RCC 7860 (cell line): ENCODE measurements around the gene NALF2.

Source experiments
- DNase-seq: peaks from one replicate; pipeline ENCODE4 v3.0.0-alpha.2; 2015; ENCODE audit warnings: low spot score
- FAIRE-seq: peaks from 2 replicates; lab custom pipeline; 2012; peaks lifted over from hg19 to GRCh38; lab: Jason Lieb, UNC

Gene NALF2

DNA sequence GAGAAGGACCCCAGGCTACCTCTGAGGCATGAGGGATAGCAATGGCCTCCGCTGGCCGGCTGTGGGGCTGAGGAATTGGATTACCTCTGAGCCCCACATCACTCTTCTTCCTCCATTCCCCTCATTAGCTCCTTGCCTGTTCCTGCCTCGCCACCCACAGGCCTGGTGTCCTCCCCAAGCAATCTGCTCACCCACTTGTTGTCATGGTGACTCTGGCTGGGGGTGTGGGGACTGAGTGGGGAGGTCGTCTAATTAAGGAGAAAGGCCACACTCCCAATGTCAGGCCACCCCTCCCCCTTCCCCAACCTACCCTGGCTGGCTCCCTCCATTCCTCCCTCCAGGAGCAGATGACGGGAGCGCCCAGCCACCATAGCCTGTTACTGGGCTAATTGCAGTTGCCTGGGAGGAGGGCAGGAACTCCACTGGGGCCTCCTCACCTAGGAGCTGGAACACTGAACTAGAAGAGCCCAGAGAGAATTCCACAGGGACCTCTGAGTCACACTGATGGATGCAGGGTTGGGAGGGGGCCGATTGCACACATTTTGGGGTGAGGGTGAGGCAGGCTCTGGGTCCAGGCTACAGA lies 20.7 kb downstream of the NALF2 start:
- FAIRE-seq (no peak), DNase-seq (no peak)

DNA sequence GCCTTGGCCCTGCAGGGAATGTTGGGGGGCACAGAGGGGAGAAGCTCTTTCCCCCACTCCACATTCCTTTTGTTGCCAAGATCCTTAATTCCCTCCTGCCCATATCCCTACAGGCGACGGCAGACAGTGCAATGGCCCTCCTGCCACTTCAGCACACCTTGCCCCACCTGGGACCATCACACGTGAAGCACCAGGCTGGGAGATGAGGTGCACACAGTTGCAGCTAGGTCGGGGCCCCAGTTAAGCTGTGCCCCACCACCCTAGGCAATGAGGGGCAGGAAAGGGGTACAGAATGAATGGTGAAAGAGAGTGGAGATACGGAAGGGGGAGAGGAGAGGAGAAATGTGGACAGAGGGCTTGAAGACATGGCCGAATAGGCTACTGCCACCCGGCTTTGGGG lies 26.2 kb downstream of the NALF2 start:
- FAIRE-seq (no peak), DNase-seq (no peak)

DNA sequence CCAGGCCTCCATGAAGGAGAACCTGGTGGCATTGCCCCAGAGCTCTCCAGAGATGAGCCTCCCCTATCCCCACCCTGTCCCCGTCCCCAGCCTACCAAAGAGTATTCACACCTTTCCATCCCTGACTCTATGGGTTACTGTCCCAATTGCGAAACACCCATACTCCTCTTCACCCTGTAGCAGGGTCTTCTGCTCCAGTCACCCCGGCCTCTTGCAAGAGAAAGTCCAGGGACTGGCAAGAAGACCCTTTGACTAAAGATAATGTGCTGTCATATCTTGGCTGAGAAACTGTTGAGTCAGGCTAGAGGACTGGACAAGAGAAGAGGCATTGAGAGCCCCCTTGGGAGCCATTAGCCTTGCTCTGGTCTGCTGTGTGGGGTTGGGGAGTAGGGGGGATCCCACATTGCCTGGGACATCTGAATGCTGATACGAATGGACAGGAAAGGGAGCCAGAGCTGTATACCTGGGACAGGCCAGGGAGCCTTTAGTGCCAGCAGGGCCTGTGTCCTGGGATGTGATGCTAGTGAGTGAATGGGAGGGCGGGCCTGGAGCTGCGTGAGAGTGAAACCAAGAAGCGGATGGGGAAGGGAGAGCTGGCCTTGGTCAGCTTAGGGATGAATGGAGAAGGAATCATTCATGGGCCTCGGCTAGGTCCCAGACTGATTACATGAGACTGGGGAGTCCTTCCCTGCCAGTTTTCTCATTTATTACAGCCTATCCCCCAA lies 27.1 kb downstream of the NALF2 start:
- FAIRE-seq = no peak
- no peak for DNase-seq

DNA sequence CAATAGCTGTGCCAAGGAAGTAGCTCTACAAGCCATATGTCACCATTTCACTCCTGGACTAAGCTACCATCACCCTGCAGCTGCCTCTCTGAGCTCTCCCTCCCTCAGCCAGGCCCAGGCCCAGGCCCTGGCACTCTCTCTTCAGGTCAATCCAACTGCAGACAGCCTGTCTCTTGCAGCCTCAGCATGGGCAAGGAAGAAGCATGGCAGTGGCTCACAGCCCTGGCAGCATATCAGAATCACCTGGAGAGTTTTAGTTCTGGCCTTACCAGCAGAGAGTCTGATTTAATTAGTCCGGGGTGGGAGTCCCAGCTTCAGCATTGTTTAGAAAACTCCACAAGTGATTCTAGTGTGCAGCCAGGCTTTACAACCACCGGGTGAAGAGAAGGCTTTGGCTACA lies 31.5 kb downstream of the NALF2 start:
- FAIRE-seq (no peak), DNase-seq (no peak)

DNA sequence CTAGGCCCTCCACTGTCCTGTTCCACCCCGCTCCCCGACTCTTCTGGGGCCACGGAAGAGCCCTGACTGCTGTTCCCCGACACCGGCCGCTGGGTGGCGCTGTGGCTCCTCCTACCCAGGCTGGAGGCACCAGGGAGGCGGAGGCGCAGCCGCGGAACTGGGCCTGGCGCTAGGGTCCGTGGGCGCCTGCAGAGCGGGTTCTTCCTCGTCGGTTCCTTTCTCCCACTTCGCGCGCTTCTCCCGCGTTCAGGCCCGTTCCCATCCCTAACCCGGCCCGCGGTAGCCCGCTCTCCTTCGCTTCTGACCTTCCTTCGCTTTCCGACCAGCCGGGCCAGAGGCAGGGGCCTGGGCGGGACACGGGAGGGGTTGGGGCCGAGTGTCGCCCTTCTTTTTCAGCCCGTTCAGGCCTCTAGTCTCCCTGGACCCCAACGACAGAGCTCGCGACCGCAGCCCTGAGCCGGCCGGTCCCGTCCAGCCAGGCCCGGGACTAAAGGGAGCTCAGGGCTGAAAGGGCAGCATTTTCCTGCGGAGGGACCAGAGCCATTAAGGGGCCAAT lies 34.3 kb downstream of the NALF2 start:
- DNase-seq (no peak), FAIRE-seq (no peak)

DNA sequence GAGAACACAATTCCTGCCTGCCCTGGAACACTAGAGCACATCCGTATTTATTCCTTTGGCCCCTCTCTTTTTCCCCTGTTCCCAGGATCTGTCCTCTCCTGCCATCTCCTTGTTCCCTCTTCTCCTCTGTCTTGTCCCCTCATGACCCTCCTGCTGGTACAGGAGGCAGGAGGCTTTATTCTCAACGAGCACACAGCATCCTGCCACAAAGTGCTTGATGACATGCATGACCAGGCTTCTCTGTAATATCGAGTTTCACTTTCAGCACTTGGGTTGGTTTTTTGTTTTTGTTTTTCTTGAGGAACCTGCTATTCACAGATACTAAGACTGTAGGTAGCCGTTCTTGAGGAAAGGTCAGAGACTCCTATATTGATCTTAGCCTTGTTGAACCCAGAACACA lies 35.3 kb downstream of the NALF2 start:
- FAIRE-seq (no peak), DNase-seq (no peak)

DNA sequence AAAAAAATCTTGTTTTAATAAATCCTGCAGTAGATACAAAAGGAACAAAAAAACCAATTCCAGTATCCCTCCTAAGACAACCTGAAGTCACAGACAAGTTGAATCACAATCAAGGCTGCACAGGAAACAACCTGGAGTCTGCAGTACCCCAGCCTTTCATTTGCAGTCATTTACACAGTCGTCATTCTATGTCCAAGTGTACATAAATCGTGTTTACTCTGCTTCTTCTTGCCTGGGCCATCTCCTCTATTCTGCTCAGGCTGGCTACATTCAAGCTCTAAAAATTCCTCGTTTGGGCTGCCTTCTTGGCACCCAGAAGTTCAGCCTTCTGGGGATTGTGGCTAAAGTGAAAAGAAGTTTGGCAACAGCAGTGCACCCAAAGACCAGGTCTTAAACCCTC lies 37.8 kb downstream of the NALF2 start:
- DNase-seq (no peak), FAIRE-seq (no peak)

DNA sequence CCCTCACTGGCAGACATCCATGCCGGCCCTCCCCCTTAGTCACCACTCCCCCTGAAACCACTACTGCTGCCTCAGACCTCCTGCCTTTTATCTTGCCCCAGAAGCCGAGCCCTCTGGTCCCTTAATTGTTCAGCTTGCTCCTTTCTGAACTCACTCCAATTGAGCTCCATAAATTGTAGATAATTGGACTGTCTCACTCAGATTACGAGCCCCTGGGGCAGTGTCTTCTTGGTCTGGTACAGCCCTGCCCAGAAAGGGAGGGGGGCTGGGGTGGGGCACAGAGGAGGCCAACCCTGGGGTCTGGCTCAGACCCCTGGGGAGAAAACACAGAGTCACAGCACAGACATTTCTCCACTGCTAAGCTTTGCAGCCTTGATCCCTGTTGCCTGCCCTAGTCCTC lies 39.4 kb downstream of the NALF2 start:
- DNase-seq = no peak
- no peak for FAIRE-seq

DNA sequence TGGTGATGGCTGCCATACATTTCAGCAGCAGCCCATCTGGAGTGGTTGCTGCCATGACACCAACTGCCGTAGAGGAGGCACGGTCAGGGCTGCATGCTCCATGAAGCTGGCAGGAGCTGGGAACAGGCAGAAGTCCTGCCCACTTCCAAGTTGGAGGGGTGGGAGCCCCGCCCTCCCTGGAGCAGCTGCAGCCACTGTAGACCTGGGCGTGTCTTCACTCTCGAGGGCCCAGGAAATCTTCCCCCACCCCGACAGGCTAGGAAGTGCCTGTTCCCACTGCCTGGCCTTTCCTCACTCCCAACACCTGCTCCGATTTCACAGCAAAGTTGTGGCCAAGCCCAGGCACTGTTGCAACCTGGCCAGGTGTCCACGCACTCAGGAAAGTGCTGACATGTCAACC lies 42.3 kb downstream of the NALF2 start:
- FAIRE-seq (no peak), DNase-seq (no peak)

DNA sequence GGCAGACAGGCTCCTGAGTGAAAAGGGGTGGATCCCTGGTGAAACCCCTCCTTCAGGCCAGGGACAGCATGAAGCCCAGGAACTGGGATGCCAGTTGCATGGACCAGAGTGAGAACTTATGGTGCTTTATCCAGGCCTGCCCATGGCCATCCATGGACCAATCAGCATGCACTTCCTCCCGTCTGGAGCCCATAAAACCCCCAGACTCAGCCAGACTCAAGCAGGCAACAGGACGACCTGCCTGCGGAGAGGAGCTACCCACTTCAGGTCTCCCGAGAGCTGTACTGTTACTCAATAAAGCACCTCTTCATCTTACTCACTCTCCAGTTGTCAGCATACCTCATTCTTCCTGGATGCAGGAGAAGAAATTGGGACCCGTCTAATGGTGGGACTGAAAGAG lies 42.9 kb downstream of the NALF2 start:
- FAIRE-seq (no peak), DNase-seq (no peak)

DNA sequence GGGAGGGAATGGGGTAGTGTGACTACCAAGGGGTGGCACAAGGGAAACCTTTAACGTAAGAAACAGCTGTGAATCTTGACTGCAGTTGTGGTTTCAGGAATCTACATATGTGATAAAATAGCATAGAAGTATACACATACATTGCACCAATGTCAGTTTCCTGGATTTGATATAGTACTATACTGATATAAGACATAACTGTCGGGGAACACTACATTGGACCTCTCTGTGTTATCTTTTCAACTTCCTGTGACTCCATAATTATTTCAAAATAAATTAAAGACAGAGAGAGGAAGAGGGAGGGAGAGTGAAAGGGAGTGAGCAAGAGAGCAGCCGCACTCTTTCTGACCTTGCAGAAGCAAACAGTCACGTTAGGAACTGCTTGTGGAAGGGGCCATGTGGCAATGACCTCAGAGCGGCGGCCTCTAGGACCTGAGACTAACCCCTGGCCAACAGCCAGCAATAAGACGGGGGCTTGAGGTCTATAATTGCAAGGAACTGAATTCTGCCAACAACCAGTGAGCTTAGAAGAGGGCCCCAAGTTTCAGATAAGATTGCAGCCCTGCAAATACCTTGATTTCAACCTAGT lies 47.4 kb downstream of the NALF2 start:
- DNase-seq (no peak), FAIRE-seq (no peak)

DNA sequence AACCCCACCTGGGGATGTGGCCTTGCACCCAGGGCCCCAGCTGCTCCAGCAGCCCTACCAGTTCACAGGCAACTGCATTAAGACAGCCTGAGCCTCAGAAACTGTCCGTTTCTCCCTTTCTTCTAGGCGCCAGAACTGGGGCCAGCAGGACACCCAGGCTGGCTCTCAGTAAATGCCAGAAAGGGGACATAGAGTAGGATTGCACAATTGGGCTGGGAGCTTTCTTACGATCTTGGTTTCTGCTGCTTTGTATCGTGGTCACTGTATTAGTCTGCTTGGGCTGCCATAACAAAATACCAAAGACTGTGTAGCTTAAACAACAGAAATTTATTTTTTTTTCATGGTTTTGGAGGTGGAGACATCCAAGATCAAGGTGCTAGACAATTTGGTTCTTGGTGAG lies 48.4 kb downstream of the NALF2 start:
- FAIRE-seq (no peak), DNase-seq (no peak)
